ENCODE results near the gene TMEM129.

Gene TMEM129

GRCh38 chr4:1738410-1738809, 17.3 kb upstream of the TMEM129 start:
- Histone ChIP-seq H3K4me2 (ENCODE audit: low read length) (no peak overlapping the region), H3K4me1 (ENCODE audit: control insufficient read depth, insufficient read depth, low read length) (no peaks in the 10 kb centered on the region), H3K36me3 (ENCODE audit: insufficient read depth, low read length) (peaks cover 51% of the 10 kb centered on the region), H3K27me3 (ENCODE audit: control insufficient read depth, insufficient read depth, low read length) (no peaks in the 10 kb centered on the region), H3K9me3 (replicated peaks; ENCODE audit: low read length) (peaks cover 10% of the 10 kb centered on the region), H3K4me3 (ENCODE audit: low read length) (no peak overlapping the region), H3K9ac (ENCODE audit: low read depth, low read length) (no peak overlapping the region)

- no peak overlapping the region for H3K4me2 ChIP-seq (ENCODE audit: low read length)
- H3K4me1 ChIP-seq (ENCODE audit: control insufficient read depth, insufficient read depth, low read length), result no peaks in the 10 kb centered on the region
- no peak overlapping the region for H3K9ac ChIP-seq (ENCODE audit: low read depth, low read length)
- no peaks in the 10 kb centered on the region for H3K27me3 ChIP-seq (ENCODE audit: control insufficient read depth, insufficient read depth, low read length)
- H3K4me3 ChIP-seq (ENCODE audit: low read length), result no peak overlapping the region
- H3K36me3 ChIP-seq (ENCODE audit: insufficient read depth, low read length), result peaks cover 56% of the 10 kb centered on the region
- H3K9me3 ChIP-seq (replicated peaks; ENCODE audit: low read length), result peaks cover 10% of the 10 kb centered on the region
These were observed 16.5 kb upstream of the TMEM129 start for GRCh38 chr4:1737666-1738065.

- no peaks in the 10 kb centered on the region for H3K27me3 ChIP-seq (ENCODE audit: control insufficient read depth, insufficient read depth, low read length)
- H3K9ac ChIP-seq (ENCODE audit: low read depth, low read length), result no peak overlapping the region
- no peaks in the 10 kb centered on the region for H3K4me1 ChIP-seq (ENCODE audit: control insufficient read depth, insufficient read depth, low read length)
- H3K4me2 ChIP-seq (ENCODE audit: low read length), result no peak overlapping the region
- H3K36me3 ChIP-seq (ENCODE audit: insufficient read depth, low read length), result peaks cover 56% of the 10 kb centered on the region
- H3K9me3 ChIP-seq (replicated peaks; ENCODE audit: low read length), result peaks cover 10% of the 10 kb centered on the region
- no peak overlapping the region for H3K4me3 ChIP-seq (ENCODE audit: low read length)
These were observed 15.7 kb upstream of the TMEM129 start for GRCh38 chr4:1736812-1737211.

GRCh38 chr4:1735215-1735614, 14.1 kb upstream of the TMEM129 start:
- Histone ChIP-seq H3K9ac (ENCODE audit: low read depth, low read length) (no peak overlapping the region), H3K9me3 (replicated peaks; ENCODE audit: low read length) (peaks cover 10% of the 10 kb centered on the region), H3K4me3 (ENCODE audit: low read length) (no peak overlapping the region), H3K36me3 (ENCODE audit: insufficient read depth, low read length) (peaks cover 54% of the 10 kb centered on the region), H3K4me2 (ENCODE audit: low read length) (no peak overlapping the region), H3K4me1 (ENCODE audit: control insufficient read depth, insufficient read depth, low read length) (no peaks in the 10 kb centered on the region), H3K27me3 (ENCODE audit: control insufficient read depth, insufficient read depth, low read length) (no peaks in the 10 kb centered on the region)

- peaks cover 5% of the 10 kb centered on the region for H3K9me3 ChIP-seq (replicated peaks; ENCODE audit: low read length)
- no peak overlapping the region for H3K4me2 ChIP-seq (ENCODE audit: low read length)
- no peak overlapping the region for H3K9ac ChIP-seq (ENCODE audit: low read depth, low read length)
- H3K36me3 ChIP-seq (ENCODE audit: insufficient read depth, low read length), result peaks cover 54% of the 10 kb centered on the region
- no peak overlapping the region for H3K4me3 ChIP-seq (ENCODE audit: low read length)
- no peaks in the 10 kb centered on the region for H3K27me3 ChIP-seq (ENCODE audit: control insufficient read depth, insufficient read depth, low read length)
- peaks cover 1% of the 10 kb centered on the region for H3K4me1 ChIP-seq (ENCODE audit: control insufficient read depth, insufficient read depth, low read length)
These were observed 11.8 kb upstream of the TMEM129 start for GRCh38 chr4:1732911-1733310.

GRCh38 chr4:1731180-1731579, 10.1 kb upstream of the TMEM129 start:
- Histone ChIP-seq H3K27me3 (ENCODE audit: control insufficient read depth, insufficient read depth, low read length) (no peaks in the 10 kb centered on the region), H3K4me1 (ENCODE audit: control insufficient read depth, insufficient read depth, low read length) (peaks cover 15% of the 10 kb centered on the region), H3K4me3 (ENCODE audit: low read length) (no peak overlapping the region), H3K9ac (ENCODE audit: low read depth, low read length) (no peak overlapping the region), H3K9me3 (replicated peaks; ENCODE audit: low read length) (no peaks in the 10 kb centered on the region), H3K36me3 (ENCODE audit: insufficient read depth, low read length) (peaks cover 47% of the 10 kb centered on the region), H3K4me2 (ENCODE audit: low read length) (no peak overlapping the region)

GRCh38 chr4:1730532-1731135, 9.5 kb upstream of the TMEM129 start:
- Histone ChIP-seq H3K4me1 (ENCODE audit: control insufficient read depth, insufficient read depth, low read length) (peaks cover 18% of the 10 kb centered on the region), H3K9ac (ENCODE audit: low read depth, low read length) (no peak overlapping the region), H3K4me2 (ENCODE audit: low read length) (no peak overlapping the region), H3K36me3 (ENCODE audit: insufficient read depth, low read length) (peaks cover 44% of the 10 kb centered on the region), H3K27me3 (ENCODE audit: control insufficient read depth, insufficient read depth, low read length) (no peaks in the 10 kb centered on the region), H3K4me3 (ENCODE audit: low read length) (no peak overlapping the region), H3K9me3 (replicated peaks; ENCODE audit: low read length) (no peaks in the 10 kb centered on the region)

GRCh38 chr4:1728061-1728980, 7.2 kb upstream of the TMEM129 start:
- Histone ChIP-seq H3K36me3 (ENCODE audit: insufficient read depth, low read length) (peaks cover 49% of the 10 kb centered on the region), H3K4me1 (ENCODE audit: control insufficient read depth, insufficient read depth, low read length) (peaks cover 21% of the 10 kb centered on the region)

GRCh38 chr4:1727117-1728031, 6.3 kb upstream of the TMEM129 start:
- no peaks in the 10 kb centered on the region for H3K27me3 ChIP-seq (ENCODE audit: control insufficient read depth, insufficient read depth, low read length)

More at GRCh38 chr4:1728061-1728980, 7.2 kb upstream of the TMEM129 start:
- no peaks in the 10 kb centered on the region for H3K27me3 ChIP-seq (ENCODE audit: control insufficient read depth, insufficient read depth, low read length)
- no peak overlapping the region for H3K4me2 ChIP-seq (ENCODE audit: low read length)
- no peak overlapping the region for H3K4me3 ChIP-seq (ENCODE audit: low read length)
- no peaks in the 10 kb centered on the region for H3K9me3 ChIP-seq (replicated peaks; ENCODE audit: low read length)
- H3K9ac ChIP-seq (ENCODE audit: low read depth, low read length), result no peak overlapping the region

GRCh38 chr4:1726146-1726934, 5.2 kb upstream of the TMEM129 start:
- Histone ChIP-seq H3K9me3 (replicated peaks; ENCODE audit: low read length) (no peaks in the 10 kb centered on the region), H3K27me3 (ENCODE audit: control insufficient read depth, insufficient read depth, low read length) (no peaks in the 10 kb centered on the region), H3K36me3 (ENCODE audit: insufficient read depth, low read length) (peaks cover 39% of the 10 kb centered on the region), H3K4me2 (ENCODE audit: low read length) (no peak overlapping the region), H3K9ac (ENCODE audit: low read depth, low read length) (no peak overlapping the region), H3K4me3 (ENCODE audit: low read length) (no peak overlapping the region), H3K4me1 (ENCODE audit: control insufficient read depth, insufficient read depth, low read length) (peaks cover 37% of the 10 kb centered on the region)

More at GRCh38 chr4:1727117-1728031, 6.3 kb upstream of the TMEM129 start:
- no peak overlapping the region for H3K9ac ChIP-seq (ENCODE audit: low read depth, low read length)
- H3K4me3 ChIP-seq (ENCODE audit: low read length), result no peak overlapping the region
- H3K36me3 ChIP-seq (ENCODE audit: insufficient read depth, low read length), result peaks cover 46% of the 10 kb centered on the region
- H3K4me2 ChIP-seq (ENCODE audit: low read length), result peak overlapping the region; percentile 51
- peaks cover 30% of the 10 kb centered on the region for H3K4me1 ChIP-seq (ENCODE audit: control insufficient read depth, insufficient read depth, low read length)
- no peaks in the 10 kb centered on the region for H3K9me3 ChIP-seq (replicated peaks; ENCODE audit: low read length)
